Mesendoderm (in vitro differentiated cells): ENCODE results near the gene GNA15. TPM values are rescaled to one million over a fixed set of nuclear protein-coding genes. Genes with fewer than 3 reads are reported as not detected.
"Not testable (repeated sequence)": the region's sequence is repeated elsewhere in the genome, so short reads cannot be mapped to it uniquely, and the experiment has no call there.

Source experiments
- DNase-seq: peaks from one replicate; pipeline ENCODE4 v3.0.0; 2013
- H2AK5ac ChIP-seq: 2 replicates; pipeline ENCODE4 v1.6.1; 2013; ENCODE audit warnings: low read length, inconsistent platforms
- H2BK120ac ChIP-seq: 2 replicates; pipeline ENCODE4 v1.6.1; 2013; ENCODE audit warnings: low read depth, mild to moderate bottlenecking, low read length, moderate library complexity, mixed read lengths
- H2BK15ac ChIP-seq: replicated peaks from 2 replicates; pipeline ENCODE4 v1.6.1; 2013; ENCODE audit warnings: low read depth, mild to moderate bottlenecking, moderate library complexity
- H2BK5ac ChIP-seq: 2 replicates; pipeline ENCODE4 v1.6.1; 2013; ENCODE audit warnings: low read length, inconsistent platforms
- H3K18ac ChIP-seq: 2 replicates; pipeline ENCODE4 v1.6.1; 2013; ENCODE audit warnings: mild to moderate bottlenecking, low read length, mixed read lengths
- H3K23ac ChIP-seq: one replicate; pipeline ENCODE4 v1.6.1; 2013; ENCODE audit warnings: low read length
- H3K27ac ChIP-seq: 2 replicates; pipeline ENCODE4 v1.5.1; 2013; ENCODE audit warnings: low read depth, mild to moderate bottlenecking, inconsistent platforms, low read length, moderate library complexity
- H3K27me3 ChIP-seq: 2 replicates; pipeline ENCODE4 v1.6.1; 2013; ENCODE audit warnings: low read length, control low read depth, mild to moderate bottlenecking, inconsistent platforms; ENCODE audit not compliant: insufficient read depth, poor library complexity
- H3K36me3 ChIP-seq: 2 replicates; pipeline ENCODE4 v1.6.1; 2013; ENCODE audit warnings: low read length, inconsistent platforms; ENCODE audit not compliant: control insufficient read depth, insufficient read depth
- H3K4ac ChIP-seq: one replicate; pipeline ENCODE4 v1.6.1; 2013; ENCODE audit warnings: low read depth, mild to moderate bottlenecking, low read length, moderate library complexity
- H3K4me1 ChIP-seq: 2 replicates; pipeline ENCODE4 v1.6.1; 2013; ENCODE audit warnings: low read depth, low read length, inconsistent platforms; ENCODE audit not compliant: control insufficient read depth
- H3K4me2 ChIP-seq: 2 replicates; pipeline ENCODE4 v1.6.1; 2013; ENCODE audit warnings: low read length
- H3K4me3 ChIP-seq: 2 replicates; pipeline ENCODE4 v1.5.1; 2013; ENCODE audit warnings: mild to moderate bottlenecking, low read length
- H3K56ac ChIP-seq: one replicate; pipeline ENCODE4 v1.6.1; 2013; ENCODE audit warnings: low read length
- H3K79me1 ChIP-seq: 2 replicates; pipeline ENCODE4 v1.6.1; 2013; ENCODE audit warnings: low read length, inconsistent platforms
- H3K79me2 ChIP-seq: 2 replicates; pipeline ENCODE4 v1.6.1; 2013; ENCODE audit warnings: mild to moderate bottlenecking, low read length; ENCODE audit not compliant: control insufficient read depth, insufficient read depth
- H3K9ac ChIP-seq: 2 replicates; pipeline ENCODE4 v1.6.1; 2013; ENCODE audit warnings: low read length, inconsistent platforms
- H4K5ac ChIP-seq: one replicate; pipeline ENCODE4 v1.6.1; 2013; ENCODE audit warnings: low read length
- H4K8ac ChIP-seq: one replicate; pipeline ENCODE4 v1.6.1; 2013; ENCODE audit warnings: low read depth, mild to moderate bottlenecking, control low read depth, low read length, moderate library complexity
- WGBS: extraction: QIAGEN DNeasy Blood & Tissue Kit; methylation state at CpG from one replicate; pipeline ENCODE4 v1.1.7; 2013; ENCODE audit warnings: low lambda C conversion rate, missing lambda C conversion rate; ENCODE audit not compliant: insufficient coverage; ENCODE audit errors: extremely low coverage; 5-methylcytosine and 5-hydroxymethylcytosine counted together
- polyA plus RNA-seq, 2 experiments: library from polyadenylated mRNA; stranded (reverse); fragments of 200-250 nt; gene quantifications; one replicate each; pipeline ENCODE4 v1.2.3, GENCODE V29; 2013

Gene GNA15
- 0.21 TPM for polyA plus RNA-seq (2013, experiment 1 of 2)
- 0.17 TPM for polyA plus RNA-seq (2013, experiment 2 of 2)

GRCh38 chr19:3135961-3136683 is at the start of gene GNA15:
Gene GNA15 (plus strand): TSS chr19:3136033. CDS start chr19:3136451, 418 bp downstream.
- H4K5ac ChIP-seq: no peak within 1 kb of the TSS
- H3K4me3 ChIP-seq: no peak within 1 kb of the TSS
- no peak within 1 kb of the TSS for H2BK15ac ChIP-seq
- no peak within 1 kb of the TSS for H3K4me2 ChIP-seq
- no peak within 1 kb of the TSS for H3K56ac ChIP-seq
- H3K27me3 ChIP-seq: no peaks in the 10 kb centered on the region
- no peaks in the 10 kb centered on the region for H3K79me2 ChIP-seq
- no peaks in the 10 kb centered on the region for H3K36me3 ChIP-seq
- H3K4ac ChIP-seq: no peak within 1 kb of the TSS
- H2BK120ac ChIP-seq: no peak within 1 kb of the TSS
- DNase-seq: no peak
- no peaks in the 10 kb centered on the region for H3K79me1 ChIP-seq
- H4K8ac ChIP-seq: no peak within 1 kb of the TSS
- no peak within 1 kb of the TSS for H3K23ac ChIP-seq
- WGBS: no CpG with 5 or more reads among the region's 40 CpGs
- no peaks in the 10 kb centered on the region for H3K4me1 ChIP-seq
- H3K9ac ChIP-seq: no peak within 1 kb of the TSS
- no peak within 1 kb of the TSS for H2AK5ac ChIP-seq
- no peak within 1 kb of the TSS for H2BK5ac ChIP-seq
- H3K27ac ChIP-seq: no peak within 1 kb of the TSS
- H3K18ac ChIP-seq: no peak within 1 kb of the TSS

GRCh38 chr19:3087769-3088168 is 48.1 kb upstream of the GNA15 start:
- H3K56ac ChIP-seq: no peak overlapping the region
- no peak overlapping the region for H3K4me3 ChIP-seq
- no peak overlapping the region for H3K23ac ChIP-seq
- H3K9ac ChIP-seq: no peak overlapping the region
- no peak overlapping the region for H4K5ac ChIP-seq
- H3K4ac ChIP-seq: no peak overlapping the region
- no peaks in the 10 kb centered on the region for H3K36me3 ChIP-seq
- H3K4me2 ChIP-seq: no peak overlapping the region
- WGBS: no CpG with 5 or more reads among the region's 10 CpGs
- H2BK5ac ChIP-seq: no peak overlapping the region
- no peak for DNase-seq
- no peaks in the 10 kb centered on the region for H3K4me1 ChIP-seq
- H2BK15ac ChIP-seq: no peak overlapping the region
- no peak overlapping the region for H2BK120ac ChIP-seq
- no peaks in the 10 kb centered on the region for H3K79me1 ChIP-seq
- no peak overlapping the region for H3K18ac ChIP-seq
- H3K27ac ChIP-seq: no peak overlapping the region
- no peak overlapping the region for H2AK5ac ChIP-seq
- no peaks in the 10 kb centered on the region for H3K79me2 ChIP-seq
- no peak overlapping the region for H4K8ac ChIP-seq
- H3K27me3 ChIP-seq: no peaks in the 10 kb centered on the region

- H2BK120ac ChIP-seq, H3K56ac ChIP-seq, H3K23ac ChIP-seq, H3K36me3 ChIP-seq, H3K4me2 ChIP-seq, H3K4ac ChIP-seq, H2BK5ac ChIP-seq, H3K27me3 ChIP-seq, H3K4me1 ChIP-seq, H4K5ac ChIP-seq, H3K4me3 ChIP-seq, H3K79me1 ChIP-seq, H3K18ac ChIP-seq, H2BK15ac ChIP-seq, H3K9ac ChIP-seq, H3K27ac ChIP-seq, DNase-seq, H3K79me2 ChIP-seq, H4K8ac ChIP-seq, H2AK5ac ChIP-seq: not testable (repeated sequence)
- no CpG with 5 or more reads among the region's 7 CpGs for WGBS
Observed at GRCh38 chr19:3089299-3089855, 46.5 kb upstream of the GNA15 start.

GRCh38 chr19:3094601-3095440 is 41.0 kb upstream of the GNA15 start:
- Histone ChIP-seq H2BK5ac (no peak overlapping the region), H3K56ac (peak overlapping the region; percentile 90), H2BK15ac (no peak overlapping the region), H3K27ac (no peak overlapping the region), H3K27me3 (no peaks in the 10 kb centered on the region), H3K4ac (no peak overlapping the region), H3K36me3 (no peaks in the 10 kb centered on the region), H2AK5ac (no peak overlapping the region), H4K8ac (no peak overlapping the region), H3K4me2 (peak overlapping the region; percentile 84), H3K79me1 (peaks cover 21% of the 10 kb centered on the region), H3K9ac (peak overlapping the region; percentile 94), H3K79me2 (peaks cover 35% of the 10 kb centered on the region), H3K4me1 (peaks cover 8% of the 10 kb centered on the region), H3K18ac (peak overlapping the region; percentile 44), H3K23ac (peak overlapping the region; percentile 45), H2BK120ac (no peak overlapping the region), H3K4me3 (peak overlapping the region; percentile 66), H4K5ac (no peak overlapping the region)
- no CpG with 5 or more reads among the region's 57 CpGs for WGBS
- no peak for DNase-seq

- peak overlapping the region; percentile 90 for H3K56ac ChIP-seq
- no peak overlapping the region for H2BK5ac ChIP-seq
- H3K79me1 ChIP-seq: peaks cover 26% of the 10 kb centered on the region
- H3K4ac ChIP-seq: no peak overlapping the region
- peak overlapping the region; percentile 9 for H3K23ac ChIP-seq
- peak; percentile 88 for DNase-seq
- H4K5ac ChIP-seq: no peak overlapping the region
- peaks cover 8% of the 10 kb centered on the region for H3K4me1 ChIP-seq
- H3K27me3 ChIP-seq: no peaks in the 10 kb centered on the region
- peak overlapping the region; percentile 66 for H3K4me3 ChIP-seq
- H2AK5ac ChIP-seq: no peak overlapping the region
- H3K79me2 ChIP-seq: peaks cover 43% of the 10 kb centered on the region
- no peak overlapping the region for H3K27ac ChIP-seq
- H3K9ac ChIP-seq: peak overlapping the region; percentile 94
- H2BK120ac ChIP-seq: no peak overlapping the region
- H2BK15ac ChIP-seq: no peak overlapping the region
- peak overlapping the region; percentile 84 for H3K4me2 ChIP-seq
- no peak overlapping the region for H3K18ac ChIP-seq
- H4K8ac ChIP-seq: no peak overlapping the region
- no CpG with 5 or more reads among the region's 31 CpGs for WGBS
- no peaks in the 10 kb centered on the region for H3K36me3 ChIP-seq
Observed at GRCh38 chr19:3095441-3096191, 40.2 kb upstream of the GNA15 start.
